Gastroesophageal sphincter (tissue), 4 donors: ENCODE data around the gene MAN2B1. TPM values are rescaled to one million over a fixed set of nuclear protein-coding genes. Genes with fewer than 3 reads are reported as not detected.
"Not testable (repeated sequence)": the region's sequence is repeated elsewhere in the genome, so short reads cannot be mapped to it uniquely, and the experiment has no call there.

ENCODE experiments used
- ATAC-seq: fragments of 150-250 bp; one replicate; pipeline ENCODE4 v1.9.1; 2016; ENCODE audit warnings: mild to moderate bottlenecking, moderate library complexity
- H3K27ac ChIP-seq, 4 donors: fragments of 200-600 bp; sonication (generic) in 3 of 4; 1 replicate in 3 of 4; 2 replicates in 1 of 4; pipeline ENCODE4 v1.5.1; 2016 to 2019
- H3K27me3 ChIP-seq: fragments of 200-600 bp; sonication (generic); one replicate; pipeline ENCODE4 v1.5.1; 2019
- H3K36me3 ChIP-seq, 2 donors: fragments of 200-600 bp; sonication (generic); one replicate each; pipeline ENCODE4 v1.5.1; 2019; ENCODE audit warnings: control low read depth in 1 of 2
- H3K4me1 ChIP-seq, 3 donors: fragments of 200-600 bp; sonication (generic); 1 replicate in 2 of 3; 2 replicates in 1 of 3; pipeline ENCODE4 v1.5.1; 2016 to 2019; ENCODE audit warnings: control low read depth in 2 of 3
- H3K4me3 ChIP-seq, 2 donors: fragments of 200-600 bp; sonication (generic); one replicate each; pipeline ENCODE4 v1.5.1; 2019; ENCODE audit warnings: mild to moderate bottlenecking in 1 of 2, moderate library complexity in 1 of 2
- H3K9me3 ChIP-seq, 3 donors: fragments of 200-600 bp; sonication (generic); one replicate each; pipeline ENCODE4 v1.5.1; 2017 to 2019; ENCODE audit warnings: control low read depth in 2 of 3
- EP300 ChIP-seq: sonication (generic); formaldehyde crosslinking; IDR thresholded peaks from one replicate; pipeline ENCODE4 v1.6.1; 2017; ENCODE audit warnings: antibody characterized with exemption, mild to moderate bottlenecking
- POLR2A ChIP-seq, 2 donors: fragments of 450-650 bp; IDR thresholded peaks; one replicate each; pipeline ENCODE4 v1.6.1; 2017; ENCODE audit warnings: antibody characterized with exemption in 2 of 2, mild to moderate bottlenecking in 2 of 2, moderate library complexity in 1 of 2
- POLR2AphosphoS5 ChIP-seq: sonication (generic); formaldehyde crosslinking; IDR thresholded peaks from one replicate; pipeline ENCODE4 v1.6.1; 2017; ENCODE audit warnings: antibody characterized with exemption
- WGBS, 2 donors: methylation state at CpG; one replicate each; pipeline ENCODE4 v1.1.5; 2018; ENCODE audit warnings: low coverage in 1 of 2; 5-methylcytosine and 5-hydroxymethylcytosine counted together
- total RNA-seq, 4 donors: library from RNA; depleted of rRNA; stranded (reverse); fragments of >200 nt; gene quantifications; one replicate each; pipeline ENCODE4 v1.1.0, GENCODE V29; 2016
- TF ChIP-seq, protein P1 (sequence below), 4 experiments: fragments of 200-600 bp in 2 of 4; fragments of 450-650 bp in 2 of 4; sonication (generic) in 1 of 4; IDR thresholded peaks; one replicate each; pipeline ENCODE4 v1.5.1; 2017 to 2019; ENCODE audit warnings: antibody characterized with exemption in 4 of 4, mild to moderate bottlenecking in 2 of 4, moderate library complexity in 2 of 4

Gene MAN2B1
- total RNA-seq, 4 donors from 2014 or later: 61.3 to 98.1 (median 70.8) TPM

DNA sequence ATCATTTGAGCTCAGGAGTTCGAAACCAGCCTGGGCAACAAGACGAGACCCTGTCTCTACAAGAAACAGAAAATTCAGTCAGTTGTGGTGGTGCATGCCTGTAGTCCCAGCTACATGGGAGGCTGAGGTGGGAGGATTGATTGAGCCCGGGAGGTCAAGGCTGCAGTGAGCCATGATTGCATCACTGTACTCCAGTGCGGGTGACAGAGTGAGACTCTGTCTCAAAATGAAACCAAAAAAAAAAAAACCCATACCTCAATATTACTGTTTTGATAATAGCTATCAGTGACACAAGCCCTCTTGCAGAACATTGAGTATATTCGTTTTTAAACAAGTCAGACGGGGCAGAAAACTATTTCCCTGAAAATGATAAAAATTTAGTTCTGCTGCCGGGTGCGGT is 39.6 kb downstream of the MAN2B1 start:
- Histone ChIP-seq H3K27me3 (no peaks in the 10 kb centered on the region), H3K36me3 (peaks cover 5 to 76% of the 10 kb centered on the region in 2 donors), H3K4me3 (no peak overlapping the region), H3K27ac (no peak overlapping the region), H3K4me1 (peaks cover 0 to 10% (median 0%) of the 10 kb centered on the region in 3 donors), H3K9me3 (peaks cover 0 to 15% (median 0%) of the 10 kb centered on the region in 3 donors)
- TF ChIP-seq POLR2AphosphoS5: no peak
- TF ChIP-seq EP300: no peak
- ATAC-seq: no peak
- 94 to 98% methylated on average over 6 to 7 of the region's 8 CpGs for WGBS, 2 donors

DNA sequence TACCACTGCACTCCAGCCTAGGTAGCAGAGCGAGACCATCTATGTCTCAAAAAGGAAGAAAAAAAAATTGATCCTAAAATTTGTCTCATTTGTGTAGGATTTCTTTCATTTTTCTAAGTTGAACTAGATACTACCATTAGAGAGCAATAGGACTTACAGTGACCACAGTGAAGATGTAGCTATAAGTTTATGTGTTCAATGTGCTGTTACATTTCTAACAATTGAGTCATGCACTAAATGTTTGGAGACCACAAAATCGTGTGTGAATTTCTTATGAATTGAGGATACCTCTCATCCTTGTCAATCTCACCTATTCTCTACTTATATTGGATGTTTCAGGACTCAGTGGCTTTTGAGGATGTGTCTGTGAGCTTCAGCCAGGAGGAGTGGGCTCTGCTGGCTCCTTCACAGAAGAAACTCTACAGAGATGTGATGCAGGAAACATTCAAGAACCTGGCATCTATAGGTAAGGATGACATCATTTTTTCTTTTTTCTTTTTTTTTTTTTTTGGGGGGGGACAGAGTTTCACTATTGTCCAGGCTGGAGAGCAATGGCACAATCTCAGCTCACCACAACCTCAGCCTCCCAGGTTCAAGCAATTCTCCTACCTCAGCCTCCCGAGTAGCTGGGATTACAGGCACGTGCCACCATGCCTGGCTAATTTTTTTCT is 43.0 kb downstream of the MAN2B1 start:
- no peaks in the 10 kb centered on the region for H3K27me3 ChIP-seq
- ATAC-seq: no peak
- 82% methylated on average over 3 to 4 of the region's 4 CpGs for WGBS, 2 donors
- no peak for TF ChIP-seq POLR2AphosphoS5
- TF ChIP-seq POLR2A (IDR thresholded peaks at IDR 0.05): no peak
- TF ChIP-seq EP300: no peak
- TF ChIP-seq, protein P1, sequence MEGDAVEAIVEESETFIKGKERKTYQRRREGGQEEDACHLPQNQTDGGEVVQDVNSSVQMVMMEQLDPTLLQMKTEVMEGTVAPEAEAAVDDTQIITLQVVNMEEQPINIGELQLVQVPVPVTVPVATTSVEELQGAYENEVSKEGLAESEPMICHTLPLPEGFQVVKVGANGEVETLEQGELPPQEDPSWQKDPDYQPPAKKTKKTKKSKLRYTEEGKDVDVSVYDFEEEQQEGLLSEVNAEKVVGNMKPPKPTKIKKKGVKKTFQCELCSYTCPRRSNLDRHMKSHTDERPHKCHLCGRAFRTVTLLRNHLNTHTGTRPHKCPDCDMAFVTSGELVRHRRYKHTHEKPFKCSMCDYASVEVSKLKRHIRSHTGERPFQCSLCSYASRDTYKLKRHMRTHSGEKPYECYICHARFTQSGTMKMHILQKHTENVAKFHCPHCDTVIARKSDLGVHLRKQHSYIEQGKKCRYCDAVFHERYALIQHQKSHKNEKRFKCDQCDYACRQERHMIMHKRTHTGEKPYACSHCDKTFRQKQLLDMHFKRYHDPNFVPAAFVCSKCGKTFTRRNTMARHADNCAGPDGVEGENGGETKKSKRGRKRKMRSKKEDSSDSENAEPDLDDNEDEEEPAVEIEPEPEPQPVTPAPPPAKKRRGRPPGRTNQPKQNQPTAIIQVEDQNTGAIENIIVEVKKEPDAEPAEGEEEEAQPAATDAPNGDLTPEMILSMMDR (IDR thresholded peaks at IDR 0.05): no peak
- H3K4me3 ChIP-seq: no peak overlapping the region
- no peak overlapping the region for H3K27ac ChIP-seq
- H3K4me1 ChIP-seq: peaks cover 0 to 31% (median 0%) of the 10 kb centered on the region in 3 donors
- H3K36me3 ChIP-seq: peaks cover 5 to 51% of the 10 kb centered on the region in 2 donors
- H3K9me3 ChIP-seq: peaks cover 0 to 14% (median 0%) of the 10 kb centered on the region in 3 donors

DNA sequence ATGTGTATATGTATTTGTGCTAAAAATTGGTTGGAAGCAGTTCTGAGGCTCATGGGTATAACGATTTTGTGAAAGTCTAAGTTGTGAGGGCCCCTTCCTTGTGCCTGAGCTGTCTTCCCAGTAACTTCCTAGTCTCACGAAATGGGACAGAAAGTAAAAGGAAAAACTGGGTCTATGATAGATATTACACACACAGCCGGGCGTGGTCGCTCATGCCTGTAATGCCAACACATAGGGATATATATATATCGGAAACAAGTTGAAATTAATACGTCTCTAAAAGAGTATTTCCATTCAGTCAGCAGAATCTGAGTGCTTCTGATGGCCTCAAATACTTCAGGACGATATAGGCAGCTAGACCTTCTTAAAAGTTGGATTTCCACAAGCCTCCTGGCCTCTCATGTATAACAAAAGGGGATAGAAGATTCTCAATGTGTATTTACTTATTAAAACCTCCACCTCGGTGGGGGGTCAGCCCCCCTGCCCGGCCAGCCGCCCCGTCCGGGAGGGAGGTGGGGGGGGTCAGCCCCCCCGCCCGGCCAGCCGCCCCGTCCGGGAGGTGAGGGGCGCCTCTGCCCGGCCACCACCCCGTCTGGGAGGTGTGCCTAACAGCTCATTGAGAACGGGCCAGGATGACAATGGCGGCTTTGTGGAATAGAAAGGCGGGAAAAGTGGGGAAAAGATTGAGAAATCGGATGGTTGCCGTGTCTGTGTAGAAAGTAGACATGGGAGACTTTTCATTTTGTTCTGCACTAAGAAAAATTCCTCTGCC is 45.1 kb downstream of the MAN2B1 start:
- H3K27me3 ChIP-seq, H3K4me3 ChIP-seq, ATAC-seq, H3K9me3 ChIP-seq: not testable (repeated sequence)
- WGBS, 2 donors: 83 to 87% methylated on average over 4 to 8 of the region's 26 CpGs
- Histone ChIP-seq H3K27ac (peak overlapping the region in 2 of 4 donors; percentile 15 to 57), H3K36me3 (peaks cover 5 to 39% of the 10 kb centered on the region in 2 donors), H3K4me1 (peaks cover 0 to 52% (median 0%) of the 10 kb centered on the region in 3 donors)

DNA sequence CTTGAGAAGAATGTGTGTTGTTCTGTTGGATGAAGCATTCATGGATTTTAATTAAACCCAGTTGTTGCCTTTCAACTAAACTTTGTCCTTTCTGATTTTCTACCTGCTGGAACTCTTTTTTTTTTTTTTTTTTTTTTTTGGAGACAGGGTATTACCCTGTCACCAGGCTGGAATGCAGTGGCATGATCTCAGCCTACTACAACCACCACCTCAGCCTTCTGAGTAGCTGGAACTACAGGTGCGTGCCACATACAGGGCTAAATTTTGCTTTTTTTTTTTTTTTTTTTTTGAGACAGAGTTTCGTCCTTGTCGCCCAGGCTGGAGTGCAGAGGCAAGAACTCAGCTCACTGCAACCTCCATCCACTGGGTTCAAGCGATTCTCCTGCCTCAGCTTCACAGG is 48.9 kb downstream of the MAN2B1 start:
- Histone ChIP-seq H3K27me3 (no peaks in the 10 kb centered on the region), H3K4me1 (peaks cover 0 to 81% (median 5%) of the 10 kb centered on the region in 3 donors), H3K27ac (no peak overlapping the region), H3K9me3 (no peaks in the 10 kb centered on the region), H3K4me3 (no peak overlapping the region), H3K36me3 (peaks cover 0 to 37% of the 10 kb centered on the region in 2 donors)
- TF ChIP-seq, protein P1 (IDR thresholded peaks at IDR 0.05): no peak
- no peak for TF ChIP-seq POLR2AphosphoS5
- no peak for TF ChIP-seq POLR2A (IDR thresholded peaks at IDR 0.05)
- no peak for TF ChIP-seq EP300
- no peak for ATAC-seq
- WGBS, 2 donors: 80% methylated on average over 1 of the region's 4 CpGs; no CpG with 5 or more reads in 1 of the 2 donors

DNA sequence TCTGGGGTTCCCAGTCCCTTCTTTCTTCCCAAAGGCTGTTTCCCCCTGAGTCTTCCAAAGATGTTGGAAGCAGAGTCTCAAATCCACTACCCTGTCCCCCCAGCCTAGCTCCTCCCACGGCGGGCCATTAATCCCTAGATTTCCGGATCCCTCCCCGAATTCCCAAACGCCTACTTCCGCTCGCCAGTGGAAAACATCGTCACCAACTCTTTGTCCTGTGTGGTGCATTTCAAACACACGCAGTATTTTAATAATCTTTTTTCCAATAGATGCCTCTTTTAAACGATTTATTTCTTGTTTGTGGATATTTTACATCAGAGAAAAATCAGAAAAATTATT is 55.2 kb downstream of the MAN2B1 start:
- TF ChIP-seq POLR2A (IDR thresholded peaks at IDR 0.05) (no peak), POLR2AphosphoS5 (peak; percentile 80)
- TF ChIP-seq, protein P1 (IDR thresholded peaks at IDR 0.05): no peak
- peak overlapping the region; percentile 96 to 100 (median 98) for H3K27ac ChIP-seq
- peak; percentile 81 for ATAC-seq
- H3K27me3 ChIP-seq: no peaks in the 10 kb centered on the region
- peaks cover 0 to 62% (median 13%) of the 10 kb centered on the region in 3 donors for H3K4me1 ChIP-seq
- WGBS, 2 donors: 0% methylated on average over 10 of the region's 10 CpGs
- no peaks in the 10 kb centered on the region for H3K9me3 ChIP-seq
- peaks cover 0 to 55% of the 10 kb centered on the region in 2 donors for H3K36me3 ChIP-seq
- peak overlapping the region; percentile 74 to 78 for H3K4me3 ChIP-seq
